GM18507 (cell line): ENCODE measurements around the gene CCK.
A peak's percentile ranks its signal among the peaks of the same experiment; 100 is the strongest.
"Not testable (repeated sequence)": the region's sequence is repeated elsewhere in the genome, so short reads cannot be mapped to it uniquely, and the experiment has no call there.

Experiments
- DNase-seq: peaks from one replicate; pipeline ENCODE4 v3.0.0; 2011; ENCODE audit warnings: low read depth; ENCODE audit not compliant: insufficient read length; ENCODE audit errors: extremely low spot score
- FAIRE-seq: peaks from 2 replicates; lab custom pipeline; 2011; peaks lifted over from hg19 to GRCh38; lab: Jason Lieb, UNC

The CCK gene

GRCh38 chr3:42266085-42266484, at the start of gene CCK:
CCK (minus strand) TSS chr3:42266185; CDS start chr3:42263630, 2,555 bp downstream.
- DNase-seq (no peak), FAIRE-seq (no peak)

DNA sequence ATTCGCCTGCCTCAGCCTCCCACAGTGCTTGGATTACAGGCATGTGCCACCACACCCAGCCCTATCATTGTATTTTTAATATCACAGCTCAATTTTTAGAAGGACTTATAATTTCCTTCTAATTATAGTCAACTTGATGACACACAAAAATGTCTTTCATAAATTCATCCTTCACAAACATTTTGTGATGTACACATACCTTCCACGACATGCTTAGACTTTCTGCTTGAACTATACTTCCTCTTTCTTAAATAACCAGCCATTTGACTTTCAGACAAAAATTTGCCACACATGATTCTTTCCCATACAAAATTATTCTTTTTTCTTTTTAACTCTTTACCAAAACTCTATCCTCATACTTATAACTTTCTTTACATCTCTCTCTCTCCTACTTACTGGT, 48.4 kb upstream of the CCK start:
- FAIRE-seq (no peak), DNase-seq (no peak)

GRCh38 chr3:42308651-42309050, 42.7 kb upstream of the CCK start:
- DNase-seq, result no peak
- FAIRE-seq, result no peak

DNA sequence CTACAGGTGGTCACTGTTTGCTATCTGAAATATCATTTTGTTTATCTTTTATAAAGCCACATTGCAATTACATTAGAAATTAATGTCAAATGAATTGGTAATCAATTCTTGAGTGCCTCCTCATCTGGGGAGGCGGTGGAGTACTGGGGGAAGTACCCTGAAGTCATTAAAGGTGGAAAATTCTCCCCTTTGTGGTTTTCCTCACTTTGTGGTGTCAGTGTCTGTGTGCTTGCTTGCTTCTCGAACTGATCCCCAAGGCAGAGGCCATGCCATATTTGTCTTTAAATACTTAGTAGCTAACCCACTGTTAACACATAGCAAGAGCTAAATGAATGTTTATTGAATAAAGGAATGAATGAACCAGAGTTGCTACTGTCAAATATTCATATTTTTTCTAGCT, 40.5 kb upstream of the CCK start:
- DNase-seq, result no peak
- FAIRE-seq, result no peak

- no peak for DNase-seq
- FAIRE-seq, result peak; percentile 60
Observed at GRCh38 chr3:42302924-42303634, 37.1 kb upstream of the CCK start.

GRCh38 chr3:42301446-42302175, 35.6 kb upstream of the CCK start:
- DNase-seq (no peak), FAIRE-seq (no peak)

GRCh38 chr3:42300778-42301177, 34.8 kb upstream of the CCK start:
- FAIRE-seq, result no peak

GRCh38 chr3:42300013-42300412, 34.0 kb upstream of the CCK start:
- no peak for FAIRE-seq
- DNase-seq, result no peak

More at GRCh38 chr3:42300778-42301177, 34.8 kb upstream of the CCK start:
- no peak for DNase-seq

GRCh38 chr3:42298259-42298658, 32.3 kb upstream of the CCK start:
- FAIRE-seq (no peak), DNase-seq (no peak)

GRCh38 chr3:42292009-42292408, 26.0 kb upstream of the CCK start:
- DNase-seq (no peak), FAIRE-seq (no peak)

DNA sequence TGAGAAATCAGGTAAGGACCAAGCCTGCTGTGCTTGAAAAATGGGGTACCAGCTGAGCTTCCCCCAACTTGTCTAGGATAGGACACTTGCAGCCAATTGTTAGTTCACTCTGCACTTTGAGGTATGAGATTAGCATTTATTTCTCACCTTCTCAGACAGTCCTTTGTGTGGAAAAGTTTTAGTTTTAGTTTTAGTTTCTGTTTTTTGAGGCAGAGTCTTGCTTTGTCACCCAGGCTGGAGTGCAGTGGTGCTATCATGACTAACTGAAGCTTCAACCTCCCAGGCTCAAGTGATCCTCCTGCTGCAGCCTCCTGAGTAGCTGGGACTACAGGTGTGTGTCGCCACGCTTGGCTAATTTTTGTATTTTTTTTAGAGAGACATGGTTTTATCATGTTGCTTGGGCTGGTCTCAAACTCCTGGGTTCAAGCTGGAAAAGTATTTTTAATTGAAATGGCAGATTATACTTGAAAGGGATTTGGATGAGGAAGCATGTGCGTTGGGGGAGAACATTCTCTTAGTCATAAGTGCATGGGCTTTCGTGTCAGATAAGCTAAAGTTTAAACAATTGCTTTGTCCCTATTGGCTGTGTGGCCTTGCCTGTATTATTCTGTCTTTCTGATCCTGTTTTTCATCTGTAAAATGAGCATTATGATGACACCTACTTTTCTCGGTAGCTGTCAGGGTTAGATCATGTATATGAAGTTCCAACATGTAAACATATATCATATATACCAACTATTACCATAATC, 25.2 kb upstream of the CCK start:
- FAIRE-seq (peak; percentile 26), DNase-seq (no peak)

- FAIRE-seq (no peak), DNase-seq (no peak)
Observed at GRCh38 chr3:42289026-42289425, 23.0 kb upstream of the CCK start.

DNA sequence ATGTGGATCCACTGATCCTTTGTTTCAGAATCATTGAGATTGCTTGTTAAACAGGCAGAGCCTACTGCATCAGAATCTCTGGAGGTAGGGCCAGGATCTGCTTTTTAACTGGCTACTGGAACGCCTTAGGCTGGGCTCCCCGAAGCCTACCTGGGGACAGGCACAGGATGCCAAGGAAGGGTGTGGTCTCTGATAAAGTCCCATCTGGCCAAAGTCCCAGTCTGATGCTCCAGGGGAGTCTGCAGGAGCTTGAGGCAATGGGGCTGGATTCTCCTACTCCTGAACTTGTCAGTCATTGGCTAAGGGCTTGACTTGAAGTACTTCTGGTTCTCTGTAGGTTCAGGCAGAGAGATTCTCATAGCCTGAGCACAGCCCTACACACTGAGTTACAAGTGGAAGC, 22.4 kb upstream of the CCK start:
- FAIRE-seq, result no peak
- no peak for DNase-seq

- FAIRE-seq, DNase-seq: not testable (repeated sequence)
Observed at GRCh38 chr3:42287423-42287822, 21.4 kb upstream of the CCK start.

DNA sequence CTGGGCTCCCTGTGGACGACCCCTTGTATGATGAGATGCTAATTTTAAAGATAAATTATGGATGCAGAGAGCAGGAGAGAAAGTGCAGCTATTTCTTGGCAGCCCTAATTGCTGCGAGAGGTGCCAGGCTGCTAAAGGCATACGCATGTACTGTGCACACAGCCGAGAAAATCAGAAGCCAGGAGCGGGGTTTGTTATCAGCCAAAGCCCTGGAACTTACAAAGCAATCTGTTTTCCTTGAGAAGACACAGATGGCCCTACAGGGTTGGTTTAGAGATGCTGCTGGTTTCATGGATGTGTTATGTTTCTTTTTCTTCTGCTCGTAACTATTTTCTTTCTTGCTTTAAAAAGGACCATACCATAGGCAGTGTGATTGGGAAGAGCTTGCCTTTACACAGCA, 11.7 kb upstream of the CCK start:
- DNase-seq (no peak), FAIRE-seq (no peak)

- FAIRE-seq (no peak), DNase-seq (no peak)
Observed at GRCh38 chr3:42276141-42277132, 10.5 kb upstream of the CCK start.

DNA sequence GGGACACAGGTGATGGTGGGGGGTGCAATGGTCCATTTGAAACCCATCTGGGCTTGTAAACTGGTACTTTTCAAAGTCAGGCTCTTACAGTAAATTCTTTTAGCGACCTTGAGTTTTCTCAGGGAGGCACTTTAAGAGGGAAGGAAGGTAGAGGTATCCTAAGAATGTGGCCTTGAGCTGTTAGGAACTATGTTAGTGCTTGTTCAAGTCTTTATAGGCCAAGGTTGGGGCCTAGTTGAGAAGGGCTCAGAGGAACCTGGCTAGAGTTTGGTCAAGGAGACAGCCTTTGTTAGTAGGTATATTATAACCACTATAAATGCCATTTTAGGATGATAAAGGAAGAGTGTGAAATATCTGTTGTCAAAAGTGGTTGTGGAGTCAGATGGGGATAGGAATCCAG, 9.2 kb upstream of the CCK start:
- FAIRE-seq (no peak), DNase-seq (no peak)

DNA sequence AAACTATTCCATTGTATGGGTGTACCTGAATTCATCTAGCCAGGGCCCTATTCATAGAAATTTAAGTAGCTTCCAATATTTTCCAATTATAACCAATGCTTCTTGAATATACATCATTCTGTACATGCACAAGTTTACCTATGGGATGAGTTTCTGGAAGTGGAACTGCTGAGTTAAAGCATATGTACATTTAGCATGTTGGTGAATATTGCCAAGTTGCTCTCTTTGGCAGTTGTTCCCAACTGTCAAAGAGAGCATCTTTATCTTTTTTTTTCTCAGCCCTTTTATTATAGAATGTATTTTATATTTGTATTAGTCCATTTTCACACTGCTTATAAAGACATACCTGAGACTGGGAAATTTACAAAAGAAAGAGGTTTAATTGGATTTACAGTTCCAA, 8.3 kb upstream of the CCK start:
- FAIRE-seq (no peak), DNase-seq (no peak)

DNA sequence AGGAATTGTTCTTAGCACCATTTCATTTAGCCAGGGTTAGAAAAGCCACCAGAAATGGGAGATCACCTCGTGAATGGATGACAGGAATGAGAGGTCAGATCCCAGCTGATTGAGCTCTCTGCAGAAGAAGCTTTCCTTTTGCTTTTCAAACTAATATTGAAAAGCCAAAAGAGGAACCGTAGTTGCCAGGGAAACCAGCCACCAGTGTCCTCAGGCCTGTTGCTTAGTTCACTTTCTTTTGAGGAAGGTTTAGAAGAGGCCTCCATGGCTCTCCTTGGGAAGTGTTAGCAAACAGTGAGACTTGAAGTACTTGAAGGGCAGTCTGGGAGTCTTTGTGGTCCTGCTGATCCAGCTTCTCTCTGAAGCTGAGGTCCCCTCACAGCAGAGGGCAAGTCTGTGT, 7.4 kb upstream of the CCK start:
- DNase-seq (no peak), FAIRE-seq (no peak)
